CD4-positive, alpha-beta T cell treated with Interleukin-4 for 1 hour (primary cell): ENCODE measurements around the gene FBXO5.
"Not testable (repeated sequence)": the region's sequence is repeated elsewhere in the genome, so short reads cannot be mapped to it uniquely, and the experiment has no call there.

Experiments
- DNase-seq, 2 donors: peaks; one replicate each; pipeline ENCODE4 v3.0.0-alpha.2; 2020 to 2022

FBXO5 gene, protein sequence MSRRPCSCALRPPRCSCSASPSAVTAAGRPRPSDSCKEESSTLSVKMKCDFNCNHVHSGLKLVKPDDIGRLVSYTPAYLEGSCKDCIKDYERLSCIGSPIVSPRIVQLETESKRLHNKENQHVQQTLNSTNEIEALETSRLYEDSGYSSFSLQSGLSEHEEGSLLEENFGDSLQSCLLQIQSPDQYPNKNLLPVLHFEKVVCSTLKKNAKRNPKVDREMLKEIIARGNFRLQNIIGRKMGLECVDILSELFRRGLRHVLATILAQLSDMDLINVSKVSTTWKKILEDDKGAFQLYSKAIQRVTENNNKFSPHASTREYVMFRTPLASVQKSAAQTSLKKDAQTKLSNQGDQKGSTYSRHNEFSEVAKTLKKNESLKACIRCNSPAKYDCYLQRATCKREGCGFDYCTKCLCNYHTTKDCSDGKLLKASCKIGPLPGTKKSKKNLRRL

DNA sequence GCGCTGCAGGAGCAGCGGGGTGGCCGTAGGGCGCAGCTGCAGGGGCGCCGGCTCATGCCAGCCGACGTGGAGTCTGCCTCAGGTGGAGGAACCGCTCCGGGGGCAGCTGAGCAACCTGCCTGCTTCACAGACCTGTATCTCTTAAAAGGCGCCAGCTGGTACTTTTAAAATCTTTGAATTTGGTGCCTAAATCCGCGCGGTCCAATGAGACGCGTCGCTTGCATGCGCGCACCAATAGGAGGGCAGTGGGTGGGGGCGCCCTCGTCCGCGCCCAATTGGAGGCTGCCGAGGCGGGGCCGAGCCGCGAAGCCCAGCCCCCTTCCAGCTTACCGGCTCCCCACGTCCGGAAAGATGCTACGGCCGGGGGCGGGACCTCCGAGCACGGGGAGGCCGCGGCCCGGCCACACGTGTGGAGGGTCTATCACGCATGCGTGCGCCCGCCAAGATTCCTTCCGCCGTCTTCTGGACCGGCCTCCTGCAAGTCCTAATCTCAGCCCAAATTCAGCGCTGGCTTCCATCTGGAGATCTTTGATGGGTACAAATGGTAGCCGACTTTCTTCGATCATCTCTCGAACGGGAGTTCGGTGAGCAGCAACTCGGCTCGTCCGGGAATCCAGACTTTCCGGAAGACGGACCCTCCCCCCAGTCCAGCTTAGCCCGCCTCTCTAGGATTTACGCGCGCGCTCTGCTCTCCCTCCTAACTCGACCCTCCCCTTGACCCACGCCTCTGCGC lies at the start of gene FBXO5:
TSS of gene FBXO5 (minus strand) at position 138 of the 733 bp plus-strand sequence. CDS start at position 56, 82 bp downstream.
- DNase-seq: peak; percentile 97 to 98

DNA sequence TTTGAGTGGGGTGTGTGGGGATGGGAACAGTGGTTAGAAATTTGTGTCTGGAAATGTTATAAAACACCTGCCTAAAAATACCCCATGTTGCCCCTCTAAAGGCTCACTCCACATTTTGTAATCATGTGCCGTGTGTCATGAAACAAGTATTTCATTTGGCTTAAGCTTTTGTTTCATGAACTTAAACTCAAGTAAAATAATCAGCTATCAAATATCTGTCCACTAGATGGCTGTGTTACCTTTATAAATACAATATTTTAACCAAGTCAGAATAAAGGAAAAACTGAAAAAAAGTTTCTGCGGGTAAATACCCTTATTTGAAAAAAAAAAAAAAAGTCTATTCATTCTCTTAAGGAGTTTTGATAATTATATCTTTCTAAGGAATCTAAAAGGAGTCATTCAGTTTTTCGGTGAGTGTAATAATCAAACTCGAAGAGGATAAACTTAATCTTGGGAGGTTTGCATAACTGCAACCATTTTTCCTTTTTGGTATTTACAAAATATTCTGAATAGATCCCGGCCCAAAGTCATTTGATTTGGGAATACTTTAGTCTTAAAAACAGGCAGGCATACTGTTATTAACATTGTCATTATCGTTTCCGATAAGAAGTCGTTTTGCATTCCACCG lies 49.5 kb upstream of the FBXO5 start:
- peak in 1 of 2 donors; percentile 6 for DNase-seq

GRCh38 chr6:153031335-153031955 lies 48.6 kb upstream of the FBXO5 start:
- no peak for DNase-seq

- DNase-seq: no peak
Observed at GRCh38 chr6:153028963-153029362, 46.1 kb upstream of the FBXO5 start.

DNA sequence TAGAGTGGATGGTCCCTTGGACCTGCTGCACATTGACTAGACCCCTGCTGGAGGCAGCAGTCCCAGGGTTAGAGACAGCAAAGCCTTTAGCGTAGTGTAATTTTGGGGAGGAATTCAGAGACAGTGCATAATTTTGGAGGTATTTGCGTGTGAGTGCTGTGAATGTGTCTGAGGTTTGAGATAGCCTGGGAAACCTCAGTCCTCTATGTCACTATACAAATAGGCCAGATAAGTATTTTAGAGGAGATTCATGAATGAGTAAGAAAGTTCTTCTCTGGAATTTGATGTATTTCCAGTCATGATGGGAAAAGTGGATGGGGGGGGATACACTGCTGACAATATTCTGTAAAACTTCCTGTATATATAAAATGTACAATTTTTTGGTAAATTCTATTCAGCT lies 45.4 kb upstream of the FBXO5 start:
- no peak for DNase-seq

- DNase-seq: no peak
Observed at GRCh38 chr6:153027480-153027879, 44.6 kb upstream of the FBXO5 start.

DNA sequence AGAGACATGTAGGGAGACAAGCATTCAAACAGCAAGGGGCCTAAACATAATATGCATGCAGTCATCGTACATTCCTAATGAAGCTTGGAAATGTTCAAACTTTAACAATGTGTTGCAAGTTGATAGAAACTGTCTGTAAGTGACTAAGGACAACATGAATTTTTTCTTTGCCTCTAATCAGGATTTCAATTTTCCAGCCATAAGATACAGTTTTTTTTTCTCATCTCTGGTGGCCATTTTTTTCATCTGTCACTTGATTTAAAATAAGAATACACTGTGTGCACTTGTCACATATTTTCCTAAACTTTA lies 41.8 kb upstream of the FBXO5 start:
- no peak for DNase-seq

GRCh38 chr6:153023977-153024708 lies 41.3 kb upstream of the FBXO5 start:
- DNase-seq: peak; percentile 41 to 71

DNA sequence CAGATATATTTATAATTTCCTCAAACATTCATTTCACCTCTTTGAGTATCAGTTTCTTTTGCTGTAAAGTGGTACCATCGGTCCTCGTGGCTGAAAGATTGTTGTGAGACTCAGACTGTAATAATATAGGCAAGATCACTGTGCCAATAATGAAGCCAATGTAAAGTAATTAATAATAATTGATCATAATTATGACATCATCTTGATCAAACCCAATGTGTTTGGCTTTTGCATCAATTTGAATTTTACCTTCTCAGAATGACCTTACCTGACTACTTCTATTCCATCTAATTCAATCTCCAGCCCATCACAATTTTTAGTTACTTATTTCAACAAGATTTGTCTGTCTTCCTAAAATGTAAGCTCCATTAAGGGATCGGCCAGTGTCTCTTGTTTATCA lies 35.5 kb upstream of the FBXO5 start:
- DNase-seq: no peak

DNA sequence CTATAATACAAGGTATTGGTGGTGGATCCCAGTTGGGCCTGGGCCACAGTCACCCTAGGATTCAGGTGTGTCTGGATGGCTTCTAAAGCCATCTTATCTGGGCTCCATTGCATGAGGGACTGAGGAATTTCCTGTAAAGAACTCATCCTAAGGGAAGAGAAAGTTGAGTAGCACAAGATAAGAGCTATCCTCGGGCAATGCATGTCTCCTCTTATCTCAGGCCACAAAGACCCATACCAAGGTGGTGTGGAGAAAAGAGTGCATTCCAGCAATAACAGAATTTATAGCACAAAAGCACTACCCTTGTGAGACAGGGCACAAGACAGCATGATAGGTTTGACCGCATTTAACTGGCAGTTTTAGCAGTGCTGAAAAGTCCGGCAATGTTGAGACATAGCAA lies 34.0 kb upstream of the FBXO5 start:
- no peak for DNase-seq

DNA sequence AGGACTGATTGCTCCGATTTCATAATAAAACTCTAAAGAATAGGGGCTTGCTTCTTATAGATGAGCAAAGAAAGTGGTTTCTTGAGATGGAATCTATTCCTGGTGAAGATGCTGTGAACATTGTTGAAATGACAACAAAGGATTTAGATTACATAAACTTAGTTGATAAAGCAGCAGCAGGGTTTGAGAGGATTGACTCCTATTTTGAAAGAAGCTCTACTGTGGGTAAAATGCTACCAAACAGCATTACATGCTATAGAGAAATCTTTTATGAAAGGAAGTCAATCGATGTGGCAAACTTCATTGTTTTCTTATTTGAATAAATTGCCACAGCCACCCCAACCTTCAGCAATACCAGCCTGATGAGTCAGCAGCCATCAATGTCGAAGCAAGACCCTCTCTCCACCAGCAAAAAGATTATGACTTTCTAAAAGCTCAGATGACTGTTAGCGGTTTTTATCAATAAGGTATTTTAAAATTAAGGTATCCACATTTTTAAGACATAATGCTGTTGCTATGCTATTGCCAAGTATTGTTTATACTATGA lies 32.3 kb upstream of the FBXO5 start:
- DNase-seq: no peak

DNA sequence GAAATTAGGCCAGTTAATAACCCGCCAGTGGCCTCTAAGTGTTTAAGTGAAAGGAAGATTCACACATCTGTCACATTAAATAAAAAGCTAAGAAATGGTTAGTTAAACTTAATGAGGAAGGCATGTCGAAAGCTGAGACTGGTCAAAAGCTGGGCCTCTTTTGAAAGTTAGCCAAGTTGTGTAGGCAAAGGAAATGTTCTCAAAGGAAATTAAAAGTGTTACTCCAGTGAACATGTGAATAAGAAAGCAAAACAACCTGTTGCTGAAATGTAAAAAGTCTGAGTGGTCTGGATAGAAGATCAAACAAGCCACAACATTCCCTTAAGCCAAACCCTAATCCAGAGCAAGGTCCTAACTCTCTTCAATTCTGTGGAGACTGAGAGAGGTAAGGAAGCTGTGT lies 30.6 kb upstream of the FBXO5 start:
- DNase-seq: no peak

GRCh38 chr6:153012856-153013255 lies 30.0 kb upstream of the FBXO5 start:
- DNase-seq: no peak

DNA sequence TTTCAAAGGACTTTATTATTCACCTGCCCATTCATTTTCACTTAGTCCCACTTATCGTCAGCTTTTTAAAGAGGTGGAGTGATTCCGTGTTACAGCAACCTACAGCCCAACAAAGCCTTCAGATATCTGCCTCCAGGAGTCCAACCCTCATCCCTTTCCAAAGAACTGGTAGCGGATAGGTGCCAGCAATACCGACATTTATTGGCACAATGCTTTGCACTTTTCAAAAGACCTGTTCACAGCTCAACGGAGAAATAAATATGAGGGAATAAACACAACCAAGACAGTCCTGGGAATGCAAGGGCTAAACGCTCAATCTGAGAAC lies 20.5 kb upstream of the FBXO5 start:
- DNase-seq: peak in 1 of 2 donors; percentile 28

DNA sequence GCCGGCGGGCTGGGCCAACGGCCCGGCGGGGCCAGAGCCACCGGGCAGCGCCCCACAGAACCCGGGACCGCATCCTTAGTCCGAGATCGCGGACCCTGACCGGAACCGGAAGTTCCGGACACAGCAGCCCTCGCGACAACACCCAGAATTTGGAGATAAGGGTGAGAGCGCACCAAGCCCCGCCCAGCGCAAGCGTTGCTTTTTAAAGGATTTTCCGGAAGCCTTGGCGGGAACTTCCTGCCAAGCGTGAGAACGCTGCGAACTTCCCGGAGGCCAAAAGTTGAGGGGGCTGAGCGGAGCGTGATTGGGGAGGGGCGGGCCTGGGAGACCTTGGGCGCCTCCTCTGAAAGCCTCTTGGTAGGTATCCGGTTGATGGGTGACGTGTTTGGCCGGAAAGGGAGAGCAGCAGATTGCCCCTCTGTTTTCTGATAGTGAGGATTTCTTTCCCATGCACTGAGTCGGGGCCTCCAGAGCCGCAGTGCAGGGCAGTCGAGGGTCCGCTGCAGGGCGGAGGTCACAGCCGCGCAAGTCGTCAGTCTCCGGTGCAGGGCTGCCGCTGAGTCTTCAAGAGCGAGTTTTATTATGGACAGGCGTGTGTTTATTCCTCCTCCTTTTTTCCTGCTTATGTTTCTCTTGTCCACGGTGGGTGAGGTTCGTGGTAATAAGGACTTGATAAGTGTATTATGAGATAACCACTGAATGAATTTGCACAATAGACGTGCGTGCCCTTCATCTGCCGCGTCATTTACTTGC lies 19.9 kb upstream of the FBXO5 start, which contains the start of gene MTRF1L:
TSS of gene MTRF1L (minus strand) at position 97 of the 753 bp plus-strand sequence. CDS start at position 73, 24 bp downstream.
- DNase-seq: peak; percentile 89

DNA sequence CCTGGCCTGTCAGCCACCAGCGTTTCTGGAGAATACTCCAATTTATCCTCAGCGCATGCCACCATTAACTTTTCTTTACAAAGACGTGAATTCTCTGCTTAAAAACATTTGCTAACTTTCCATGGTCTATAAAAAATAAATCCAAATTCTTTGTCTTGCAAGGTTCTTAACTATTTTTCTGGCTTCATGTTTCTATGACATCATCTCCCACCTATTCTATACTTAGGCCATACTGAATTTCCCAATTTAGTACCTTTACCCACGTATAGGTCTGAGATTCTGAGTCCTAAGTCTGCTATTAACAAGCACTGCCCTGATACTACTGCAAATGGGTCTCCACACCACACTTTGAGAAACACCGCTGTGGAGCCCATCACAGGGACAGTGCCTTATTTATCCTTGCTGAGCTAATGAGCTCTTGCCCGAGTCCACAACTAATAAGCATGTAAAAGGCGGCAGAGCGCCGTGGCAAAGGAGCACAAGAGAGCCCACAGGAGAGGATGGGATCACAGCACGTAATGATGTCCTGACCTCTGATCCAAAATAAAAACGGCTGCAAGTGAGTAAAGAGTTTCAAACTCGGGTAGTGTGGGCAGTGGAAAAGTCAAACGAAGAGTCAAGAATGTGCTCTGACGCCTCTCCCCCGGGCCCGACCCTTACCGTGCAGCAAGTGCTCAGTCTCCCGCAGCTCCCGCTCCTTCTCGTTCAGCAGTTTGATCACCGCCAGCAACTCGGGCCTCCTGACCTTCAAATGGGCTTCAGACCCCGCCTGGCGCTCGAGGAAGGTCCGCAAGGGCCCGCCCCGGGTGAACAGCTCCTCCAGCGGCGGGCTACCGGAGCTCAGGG lies 19.1 kb upstream of the FBXO5 start:
- DNase-seq: no peak

GRCh38 chr6:153000790-153001189 lies 17.9 kb upstream of the FBXO5 start:
- not testable (repeated sequence) for DNase-seq

DNA sequence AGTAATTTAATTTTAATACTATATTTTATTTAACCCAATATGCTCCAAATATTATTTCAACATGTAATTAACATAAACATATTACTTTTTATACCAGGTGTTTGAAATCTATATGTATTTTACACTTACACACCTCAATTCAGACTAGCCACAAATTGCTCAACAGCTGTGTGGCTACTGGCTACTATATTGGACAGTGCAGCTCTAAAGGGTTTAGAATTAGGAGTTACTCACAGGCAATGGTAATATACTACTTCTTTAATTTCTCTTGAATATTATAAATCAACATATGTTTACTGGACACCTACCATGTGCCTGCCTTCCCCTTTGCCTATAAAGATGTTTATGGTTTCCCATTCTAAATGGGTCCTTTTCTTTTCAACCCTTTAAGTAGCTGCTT lies 17.4 kb upstream of the FBXO5 start:
- no peak for DNase-seq

GRCh38 chr6:152999538-152999937 lies 16.7 kb upstream of the FBXO5 start:
- DNase-seq: not testable (repeated sequence)

- DNase-seq: no peak
Observed at GRCh38 chr6:152993847-152994246, 11.0 kb upstream of the FBXO5 start.

DNA sequence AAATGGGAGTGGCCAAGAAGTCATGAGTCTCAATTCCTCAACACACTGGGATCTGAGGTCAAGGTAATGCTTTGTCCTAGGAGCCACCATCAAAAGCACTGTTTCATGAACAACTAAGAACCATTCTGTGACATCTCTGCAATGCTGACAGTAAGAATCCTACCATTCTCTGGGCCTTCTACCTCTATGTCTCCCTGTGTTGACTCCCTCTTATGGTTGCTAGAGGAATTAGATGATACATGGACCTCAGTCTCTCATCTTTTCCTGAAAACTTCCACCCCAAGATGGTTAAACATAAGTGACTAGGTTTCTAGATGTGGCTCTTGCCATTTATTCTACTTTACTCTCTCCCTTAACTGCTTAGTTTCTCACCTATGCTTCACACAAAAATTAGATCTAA lies 10.6 kb upstream of the FBXO5 start:
- DNase-seq: no peak
